BLaER1 (cell line): Measurements from ENCODE around the gene CPAMD8.
A peak's percentile ranks its signal among the peaks of the same experiment; 100 is the strongest.

ENCODE experiments used
- H3K27ac ChIP-seq: shearing (Covaris generic); formaldehyde crosslinking; 2 replicates; pipeline ENCODE4 v1.8.1; 2022
- H3K27me3 ChIP-seq: shearing (Covaris generic); formaldehyde crosslinking; 2 replicates; pipeline ENCODE4 v1.8.1; 2022
- H3K36me3 ChIP-seq: shearing (Covaris generic); formaldehyde crosslinking; 2 replicates; pipeline ENCODE4 v1.8.1; 2022
- H3K4me1 ChIP-seq: shearing (Covaris generic); formaldehyde crosslinking; 2 replicates; pipeline ENCODE4 v1.8.1; 2022
- H3K4me2 ChIP-seq: shearing (Covaris generic); formaldehyde crosslinking; 2 replicates; pipeline ENCODE4 v1.8.1; 2022
- H3K4me3 ChIP-seq: shearing (Covaris generic); formaldehyde crosslinking; 2 replicates; pipeline ENCODE4 v1.8.1; 2022
- H3K9ac ChIP-seq: shearing (Covaris generic); formaldehyde crosslinking; 2 replicates; pipeline ENCODE4 v1.8.1; 2022
- H3K9me3 ChIP-seq: shearing (Covaris generic); formaldehyde crosslinking; 2 replicates; pipeline ENCODE4 v1.8.1; 2022
- H4K20me1 ChIP-seq: shearing (Covaris generic); formaldehyde crosslinking; 2 replicates; pipeline ENCODE4 v1.8.1; 2022
- Cebpa-rat ChIP-seq: shearing (Covaris generic); IDR thresholded peaks from 2 replicates; pipeline ENCODE4 v1.8.1; 2022

The CPAMD8 gene

GRCh38 chr19:17063428-17063827 is 36.8 kb upstream of the CPAMD8 start:
- Histone ChIP-seq H3K4me2 (no peak overlapping the region), H3K9ac (no peak overlapping the region), H3K27me3 (no peaks in the 10 kb centered on the region), H3K4me1 (peaks cover 21% of the 10 kb centered on the region), H3K36me3 (peaks cover 87% of the 10 kb centered on the region), H4K20me1 (peaks cover under 1% of the 10 kb centered on the region; the same call in 1 of the 2 replicates), H3K9me3 (no peaks in the 10 kb centered on the region), H3K4me3 (no peak overlapping the region), H3K27ac (no peak overlapping the region)
- TF ChIP-seq Cebpa-rat: no peak

GRCh38 chr19:17061691-17062090 is 35.1 kb upstream of the CPAMD8 start:
- H4K20me1 ChIP-seq: peaks cover 8% of the 10 kb centered on the region; the same call in 1 of the 2 replicates
- H3K9me3 ChIP-seq: no peaks in the 10 kb centered on the region
- H3K9ac ChIP-seq: no peak overlapping the region
- no peaks in the 10 kb centered on the region for H3K27me3 ChIP-seq
- no peak for TF ChIP-seq Cebpa-rat
- H3K4me3 ChIP-seq: no peak overlapping the region
- peaks cover 8% of the 10 kb centered on the region for H3K4me1 ChIP-seq
- no peak overlapping the region for H3K4me2 ChIP-seq
- no peak overlapping the region for H3K27ac ChIP-seq
- peaks cover 98% of the 10 kb centered on the region for H3K36me3 ChIP-seq

DNA sequence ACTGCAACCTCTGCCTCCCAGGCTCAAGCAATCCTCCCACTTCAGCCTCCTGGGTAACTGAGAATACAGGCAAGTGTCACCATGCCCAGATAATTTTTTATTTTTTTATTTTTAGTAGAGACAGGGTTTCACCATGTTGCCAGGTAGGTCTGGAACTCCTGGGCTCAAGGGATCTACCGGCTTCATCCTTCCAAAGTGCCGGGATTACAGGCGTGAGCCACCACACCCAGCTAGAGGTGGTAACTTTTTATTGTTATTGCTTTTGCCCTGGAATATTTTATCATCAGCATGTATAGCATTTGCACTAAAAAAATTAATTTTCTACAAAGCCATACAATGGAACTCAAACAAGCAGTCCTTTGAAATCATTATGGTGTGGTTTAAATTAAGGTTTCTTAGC is 34.6 kb upstream of the CPAMD8 start:
- Histone ChIP-seq H3K4me3 (no peak overlapping the region), H3K4me1 (peaks cover 9% of the 10 kb centered on the region), H3K36me3 (peaks cover 95% of the 10 kb centered on the region), H3K27ac (no peak overlapping the region), H3K9me3 (no peaks in the 10 kb centered on the region), H3K27me3 (no peaks in the 10 kb centered on the region), H3K4me2 (no peak overlapping the region), H3K9ac (no peak overlapping the region), H4K20me1 (peaks cover 8% of the 10 kb centered on the region; the same call in 1 of the 2 replicates)
- no peak for TF ChIP-seq Cebpa-rat

DNA sequence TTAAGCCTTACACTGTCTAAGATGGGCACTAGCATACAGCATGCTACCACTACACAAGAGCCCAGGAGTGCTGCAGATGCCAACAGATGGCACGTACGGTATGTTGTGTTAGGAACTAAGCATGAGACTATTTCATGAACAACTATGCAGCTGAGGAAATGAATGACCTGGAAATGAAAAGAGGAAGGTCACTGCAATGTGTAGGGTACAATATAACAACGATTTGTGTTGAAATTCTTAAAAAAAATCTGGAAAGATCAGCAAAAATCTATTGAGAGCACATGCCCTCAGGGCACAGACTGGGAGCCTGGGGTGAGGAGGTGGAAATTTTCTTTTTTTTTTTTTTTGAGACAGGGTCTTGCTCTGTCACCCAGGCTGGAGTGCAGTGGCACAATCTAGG is 34.2 kb upstream of the CPAMD8 start:
- Histone ChIP-seq H3K9me3 (no peaks in the 10 kb centered on the region), H3K27ac (no peak overlapping the region), H3K4me3 (no peak overlapping the region), H3K4me1 (peaks cover 13% of the 10 kb centered on the region), H3K9ac (no peak overlapping the region), H3K4me2 (no peak overlapping the region), H4K20me1 (peaks cover 11% of the 10 kb centered on the region; the same call in 1 of the 2 replicates), H3K27me3 (no peaks in the 10 kb centered on the region), H3K36me3 (peaks cover 91% of the 10 kb centered on the region)
- no peak for TF ChIP-seq Cebpa-rat

DNA sequence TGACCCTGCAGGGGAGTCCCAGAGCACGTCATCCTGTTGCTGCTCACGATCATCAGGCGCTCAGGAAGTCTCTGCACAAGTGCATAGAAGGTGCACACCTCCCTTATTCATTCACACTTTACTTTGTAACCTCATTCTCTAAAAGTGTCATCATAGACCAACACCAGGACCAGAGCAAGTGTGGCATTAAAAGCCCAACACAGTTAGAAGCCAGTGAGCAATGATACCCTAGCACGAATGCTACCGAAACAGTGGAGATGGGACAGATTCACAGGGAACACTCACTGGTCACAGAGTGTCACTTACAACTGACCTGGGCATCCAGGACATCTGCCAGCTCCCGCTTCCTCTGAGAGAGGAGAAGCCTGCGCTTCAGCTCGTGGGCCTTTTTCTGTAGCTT is 31.6 kb upstream of the CPAMD8 start:
- TF ChIP-seq Cebpa-rat: no peak
- no peak overlapping the region for H3K4me2 ChIP-seq
- peaks cover 34% of the 10 kb centered on the region for H3K4me1 ChIP-seq
- H3K36me3 ChIP-seq: peaks cover 88% of the 10 kb centered on the region
- no peaks in the 10 kb centered on the region for H3K27me3 ChIP-seq
- H3K27ac ChIP-seq: no peak overlapping the region
- peaks cover 17% of the 10 kb centered on the region; the same call in 1 of the 2 replicates for H4K20me1 ChIP-seq
- no peak overlapping the region for H3K4me3 ChIP-seq
- H3K9ac ChIP-seq: no peak overlapping the region
- no peaks in the 10 kb centered on the region for H3K9me3 ChIP-seq

GRCh38 chr19:17055636-17056035 is 29.0 kb upstream of the CPAMD8 start:
- H3K27me3 ChIP-seq: no peaks in the 10 kb centered on the region
- H3K9me3 ChIP-seq: no peaks in the 10 kb centered on the region
- peak overlapping the region; percentile 61 for H3K27ac ChIP-seq
- TF ChIP-seq Cebpa-rat: no peak
- peaks cover 87% of the 10 kb centered on the region for H3K36me3 ChIP-seq
- H3K4me1 ChIP-seq: peaks cover 59% of the 10 kb centered on the region
- peak overlapping the region; percentile 45 for H3K4me3 ChIP-seq
- peak overlapping the region; percentile 96 for H3K4me2 ChIP-seq
- H3K9ac ChIP-seq: peak overlapping the region; percentile 45
- H4K20me1 ChIP-seq: peaks cover 23% of the 10 kb centered on the region; the same call in 1 of the 2 replicates

DNA sequence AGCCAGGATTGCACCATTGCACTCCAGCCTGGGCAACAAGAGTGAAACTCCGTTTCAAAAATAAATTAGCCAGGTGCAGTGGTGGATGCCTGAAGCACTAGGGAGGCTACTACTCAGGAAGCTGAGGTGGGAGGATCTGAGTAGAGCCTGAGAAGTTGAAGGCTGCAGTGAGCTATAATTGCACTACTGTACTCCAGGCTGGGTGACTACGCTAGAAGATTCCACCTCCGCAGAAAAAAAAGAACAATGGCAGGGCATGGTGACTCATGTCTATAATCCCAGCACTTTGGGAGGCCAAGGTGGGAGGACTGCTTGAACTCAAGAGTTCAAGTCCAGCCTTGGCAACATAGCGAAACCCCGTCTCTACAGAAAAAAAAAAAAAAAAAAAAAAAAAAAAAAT is 28.1 kb upstream of the CPAMD8 start:
- Histone ChIP-seq H3K9ac (no peak overlapping the region), H3K27ac (no peak overlapping the region), H3K4me1 (peaks cover 59% of the 10 kb centered on the region), H3K36me3 (peaks cover 87% of the 10 kb centered on the region), H3K9me3 (no peaks in the 10 kb centered on the region), H3K4me3 (no peak overlapping the region), H4K20me1 (peaks cover 23% of the 10 kb centered on the region; the same call in 1 of the 2 replicates), H3K4me2 (peak overlapping the region; percentile 37; the same call in 1 of the 2 replicates), H3K27me3 (no peaks in the 10 kb centered on the region)
- TF ChIP-seq Cebpa-rat: no peak

DNA sequence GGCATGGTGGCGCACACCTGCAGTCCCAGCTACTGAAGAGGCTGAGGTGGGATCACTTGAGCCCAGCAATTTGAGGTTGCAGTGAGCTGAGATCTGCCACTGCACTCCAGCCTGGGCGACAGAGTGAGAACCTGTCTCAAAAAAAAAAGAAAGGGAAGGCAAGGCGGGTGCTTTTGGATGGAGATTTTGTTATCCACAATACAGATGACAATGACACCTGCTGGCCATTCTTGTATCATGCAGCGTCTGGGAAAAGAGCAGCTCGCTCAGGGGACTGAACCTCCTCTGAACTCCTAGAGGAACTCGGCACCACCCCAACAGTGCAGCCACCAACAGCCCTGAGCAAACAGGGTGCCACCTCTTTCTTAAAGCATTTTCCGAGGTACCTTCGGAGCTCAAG is 25.8 kb upstream of the CPAMD8 start:
- Histone ChIP-seq H3K27me3 (no peaks in the 10 kb centered on the region), H4K20me1 (0 out of 2 replicates have a peak, but pooled peaks cover 16% of the 10 kb centered on the region), H3K4me2 (peak overlapping the region; percentile 30), H3K27ac (no peak overlapping the region), H3K4me3 (no peak overlapping the region), H3K4me1 (peaks cover 66% of the 10 kb centered on the region), H3K9me3 (no peaks in the 10 kb centered on the region), H3K36me3 (peaks cover 87% of the 10 kb centered on the region), H3K9ac (no peak overlapping the region)
- no peak for TF ChIP-seq Cebpa-rat

- Histone ChIP-seq H3K9me3 (no peaks in the 10 kb centered on the region), H3K36me3 (peaks cover 77% of the 10 kb centered on the region), H3K27ac (no peak overlapping the region), H3K9ac (no peak overlapping the region), H3K27me3 (no peaks in the 10 kb centered on the region), H3K4me1 (peaks cover 44% of the 10 kb centered on the region), H4K20me1 (0 out of 2 replicates have a peak, but pooled peaks cover 7% of the 10 kb centered on the region), H3K4me3 (no peak overlapping the region), H3K4me2 (no peak overlapping the region)
- no peak for TF ChIP-seq Cebpa-rat
Observed at GRCh38 chr19:17049711-17050280, 23.2 kb upstream of the CPAMD8 start.

DNA sequence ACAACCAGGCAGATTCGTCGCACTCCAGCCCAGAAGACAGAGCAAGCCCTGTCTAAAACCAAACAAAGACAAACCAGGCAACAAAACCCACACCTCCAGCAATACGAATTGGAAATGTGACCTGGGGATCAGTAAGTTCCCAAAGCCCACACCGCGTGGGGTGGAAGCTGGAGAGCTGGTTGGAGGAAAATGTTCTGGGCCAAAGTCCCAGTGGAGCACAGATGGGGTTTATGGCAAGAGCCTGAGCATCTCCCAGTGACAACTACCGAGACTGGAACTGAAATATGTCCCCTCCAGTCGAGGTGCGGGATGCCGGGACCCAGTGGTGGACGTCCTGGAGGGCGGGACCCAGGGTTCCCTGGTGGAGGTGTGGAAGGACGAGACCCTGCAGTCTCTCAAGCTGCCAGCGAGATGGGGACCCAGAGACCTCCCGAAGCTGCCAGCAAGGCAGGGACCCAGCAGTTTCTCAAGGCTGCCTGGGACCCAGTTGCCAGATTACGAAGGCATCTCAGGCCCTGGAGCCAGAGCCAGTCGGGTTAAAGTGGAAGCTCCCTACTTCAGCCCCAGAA is 22.4 kb upstream of the CPAMD8 start:
- Histone ChIP-seq H3K4me3 (no peak overlapping the region), H3K9ac (no peak overlapping the region), H3K27ac (no peak overlapping the region), H3K4me1 (peaks cover 35% of the 10 kb centered on the region), H3K4me2 (no peak overlapping the region), H3K27me3 (no peaks in the 10 kb centered on the region), H3K36me3 (peaks cover 69% of the 10 kb centered on the region), H3K9me3 (no peaks in the 10 kb centered on the region), H4K20me1 (0 out of 2 replicates have a peak, but pooled peaks cover 7% of the 10 kb centered on the region)
- no peak for TF ChIP-seq Cebpa-rat
